Transverse colon (tissue), 4 donors: ENCODE data around the gene CPM.

ENCODE experiments used
- POLR2A ChIP-seq: fragments of 450-650 bp; IDR thresholded peaks from one replicate; pipeline ENCODE4 v1.6.1; 2016; ENCODE audit warnings: antibody characterized with exemption, mild to moderate bottlenecking, moderate library complexity
- POLR2AphosphoS5 ChIP-seq, 3 donors: sonication (generic); formaldehyde crosslinking; IDR thresholded peaks; one replicate each; pipeline ENCODE4 v1.6.1; 2016; ENCODE audit warnings: antibody characterized with exemption in 3 of 3
- TF ChIP-seq, protein P1 (sequence below), 5 experiments: fragments of 200-600 bp in 3 of 5; fragments of 450-650 bp in 2 of 5; sonication (generic) in 3 of 5; IDR thresholded peaks; 1 replicate in 2 of 5; 2 replicates in 3 of 5; pipeline ENCODE4 v1.5.1; 2016 to 2017; ENCODE audit warnings: antibody characterized with exemption in 5 of 5, inconsistent platforms in 3 of 5, mild to moderate bottlenecking in 2 of 5, moderate library complexity in 1 of 5

DNA sequence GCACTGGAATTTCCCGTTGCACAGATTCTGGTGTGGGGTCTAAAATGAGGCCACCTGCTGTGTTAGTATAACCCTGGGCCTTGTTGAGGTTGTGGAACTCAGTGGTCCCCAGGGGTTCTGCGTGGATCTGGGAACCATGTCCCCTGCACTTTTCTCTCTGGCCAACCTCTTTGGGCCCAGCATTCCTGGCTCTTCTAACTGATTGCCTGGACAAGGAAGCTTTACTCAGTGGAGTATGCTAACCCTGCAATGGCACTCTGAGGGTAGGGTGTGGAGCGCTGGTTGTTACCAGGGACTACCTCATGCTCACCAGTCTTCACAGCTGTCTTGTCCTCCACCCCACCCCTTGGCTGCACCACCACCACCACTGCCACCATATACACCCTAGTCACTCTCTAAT lies 39.2 kb downstream of the CPM start:
- TF ChIP-seq, protein P1, sequence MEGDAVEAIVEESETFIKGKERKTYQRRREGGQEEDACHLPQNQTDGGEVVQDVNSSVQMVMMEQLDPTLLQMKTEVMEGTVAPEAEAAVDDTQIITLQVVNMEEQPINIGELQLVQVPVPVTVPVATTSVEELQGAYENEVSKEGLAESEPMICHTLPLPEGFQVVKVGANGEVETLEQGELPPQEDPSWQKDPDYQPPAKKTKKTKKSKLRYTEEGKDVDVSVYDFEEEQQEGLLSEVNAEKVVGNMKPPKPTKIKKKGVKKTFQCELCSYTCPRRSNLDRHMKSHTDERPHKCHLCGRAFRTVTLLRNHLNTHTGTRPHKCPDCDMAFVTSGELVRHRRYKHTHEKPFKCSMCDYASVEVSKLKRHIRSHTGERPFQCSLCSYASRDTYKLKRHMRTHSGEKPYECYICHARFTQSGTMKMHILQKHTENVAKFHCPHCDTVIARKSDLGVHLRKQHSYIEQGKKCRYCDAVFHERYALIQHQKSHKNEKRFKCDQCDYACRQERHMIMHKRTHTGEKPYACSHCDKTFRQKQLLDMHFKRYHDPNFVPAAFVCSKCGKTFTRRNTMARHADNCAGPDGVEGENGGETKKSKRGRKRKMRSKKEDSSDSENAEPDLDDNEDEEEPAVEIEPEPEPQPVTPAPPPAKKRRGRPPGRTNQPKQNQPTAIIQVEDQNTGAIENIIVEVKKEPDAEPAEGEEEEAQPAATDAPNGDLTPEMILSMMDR (IDR thresholded peaks at IDR 0.05), result no peak
- no peak for TF ChIP-seq POLR2AphosphoS5 (IDR thresholded peaks at IDR 0.05)
- no peak for TF ChIP-seq POLR2A
